HepG2 (cell line): ENCODE data around the gene RAB43. TPM values are rescaled to one million over a fixed set of nuclear protein-coding genes. Genes with fewer than 3 reads are reported as not detected.

Source experiments
- CREB1 ChIP-seq, 2 experiments: fragments of 450-650 bp in 1 of 2; IDR thresholded peaks; 2 replicates each; pipeline ENCODE4 v1.6.1; 2016 to 2017; ENCODE audit warnings: control low read depth in 1 of 2, mild to moderate bottlenecking in 1 of 2, missing compliant biosample characterization in 1 of 2, missing genetic modification characterization in 1 of 2
- GATAD2A ChIP-seq: IDR thresholded peaks from 2 replicates; pipeline ENCODE4 v1.6.1; 2016
- KDM5B ChIP-seq: sonication (generic); formaldehyde crosslinking; IDR thresholded peaks from 2 replicates; pipeline ENCODE4 v1.4.0; 2020; ENCODE audit warnings: missing genetic modification reagents, mild to moderate bottlenecking, borderline replicate concordance
- MEIS2 ChIP-seq: sonication (generic); formaldehyde crosslinking; IDR thresholded peaks from 2 replicates; pipeline ENCODE4 v1.9.0; 2021; ENCODE audit warnings: mild to moderate bottlenecking, missing genetic modification reagents
- RBFOX2 ChIP-seq: fragments of 200-400 bp; formaldehyde crosslinking; IDR thresholded peaks from 2 replicates; pipeline ENCODE4 v1.6.1; 2017; ENCODE audit warnings: low read depth, mild to moderate bottlenecking, low read length
- SKI ChIP-seq: fragments of 450-650 bp; IDR thresholded peaks from one replicate; pipeline ENCODE4 v1.6.1; 2018; ENCODE audit warnings: mild to moderate bottlenecking; ENCODE audit not compliant: partially characterized antibody
- SPEN ChIP-seq: sonication (generic); formaldehyde crosslinking; IDR thresholded peaks from 2 replicates; pipeline ENCODE4 v1.5.1; 2020; ENCODE audit warnings: low read depth, mild to moderate bottlenecking, missing genetic modification reagents
- SRSF1 ChIP-seq: fragments of 200-400 bp; formaldehyde crosslinking; optimal IDR thresholded peaks from 2 replicates; pipeline ENCODE3; 2017; ENCODE audit warnings: mild to moderate bottlenecking, low read depth, low read length, moderate library complexity
- ZBTB40 ChIP-seq, 2 experiments: fragments of 450-650 bp in 1 of 2; sonication (generic) in 1 of 2; formaldehyde crosslinking in 1 of 2; IDR thresholded peaks; 2 replicates each; pipeline versions ENCODE4 v1.6.1 to v1.8.0; 2016 to 2022; ENCODE audit warnings: antibody characterized with exemption in 1 of 2, mild to moderate bottlenecking in 1 of 2, missing genetic modification reagents in 1 of 2
- ZNF234 ChIP-seq: sonication (generic); formaldehyde crosslinking; conservative IDR thresholded peaks from 2 replicates; pipeline ENCODE4 v1.5.1; 2020; ENCODE audit warnings: mild to moderate bottlenecking, missing genetic modification reagents
- polyA plus RNA-seq, 8 experiments: library from polyadenylated mRNA; depleted of rRNA in 3 of 8; stranded (reverse) in 7 of 8; unstranded in 1 of 8; fragments of >200 nt; fragmentation: Illumina TruSeq in 4 of 8; extraction: Trizol in 4 of 8; gene quantifications; 2 replicates each; pipeline versions ENCODE4 v1.2.1 to v1.2.3, GENCODE V29; 2011 to 2016; ENCODE audit warnings: low read depth in 4 of 8, missing spikeins in 1 of 8, mixed read lengths in 1 of 8; ENCODE audit not compliant: insufficient read depth in 1 of 8
- total RNA-seq, 5 experiments: library from RNA; depleted of rRNA; stranded (reverse); fragments of >200 nt; fragmentation: Illumina TruSeq; extraction: Trizol; gene quantifications; 2 replicates each; pipeline ENCODE4 v1.2.3, GENCODE V29; 2016; ENCODE audit warnings: low read depth in 1 of 5
- TF ChIP-seq, protein P1 (sequence below): sonication (generic); formaldehyde crosslinking; IDR thresholded peaks from 2 replicates; pipeline ENCODE4 v1.9.0; 2021; ENCODE audit warnings: missing genetic modification reagents, mild to moderate bottlenecking, borderline replicate concordance
- TF ChIP-seq, protein P2 (sequence below): IDR thresholded peaks from 2 replicates; pipeline ENCODE4 v1.6.1; 2016; ENCODE audit warnings: mild to moderate bottlenecking
- TF ChIP-seq, protein P3 (sequence below): sonication (generic); formaldehyde crosslinking; IDR thresholded peaks from 2 replicates; pipeline ENCODE4 v1.4.0; 2020; ENCODE audit warnings: mild to moderate bottlenecking, low read depth, missing genetic modification reagents

RAB43 gene
- total and polyA plus RNA-seq, 2 of the 13 experiments (the other 11 are each of a cell fraction or from before 2014, with no cell fraction given) = 11.8 to 18.4 TPM

DNA sequence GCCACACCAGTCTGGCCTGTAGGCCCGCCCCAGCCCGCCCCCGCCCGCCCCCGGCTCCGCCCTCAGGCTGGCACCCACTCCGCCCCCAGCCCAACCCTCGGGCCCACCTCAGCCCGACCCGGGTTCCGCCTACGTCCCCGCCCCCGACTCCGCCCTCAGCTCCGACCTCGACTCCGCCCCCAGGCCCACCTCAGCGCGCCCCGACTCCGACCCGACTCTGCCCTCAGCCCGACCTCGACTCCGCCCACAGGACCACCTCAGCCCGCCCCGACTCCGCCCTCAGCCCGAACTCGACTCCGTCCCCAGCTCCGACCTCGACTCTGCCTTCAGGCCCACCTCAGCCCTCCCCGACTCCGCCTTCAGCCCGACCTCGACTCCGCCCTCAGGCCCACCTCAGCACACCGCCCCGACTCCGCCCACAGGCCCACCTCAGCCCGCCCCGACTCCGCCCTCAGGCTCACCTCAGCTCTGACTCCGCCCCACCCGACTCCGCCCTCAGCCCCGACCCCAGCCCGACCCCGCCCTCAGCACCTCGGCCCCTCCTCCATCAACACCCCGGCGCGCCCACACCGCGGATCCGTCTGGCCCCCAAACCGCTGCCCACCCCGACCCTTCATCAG is at the start of gene RAB43 (continued):
- TF ChIP-seq ZBTB40 (IDR thresholded peaks at IDR 0.05) = no peak
- TF ChIP-seq ZBTB40 (CRISPR knock-in tag; IDR thresholded peaks at IDR 0.05) = no peak
- TF ChIP-seq MEIS2 = no peak
- peak; percentile 30 for TF ChIP-seq SRSF1
- TF ChIP-seq, protein P1, sequence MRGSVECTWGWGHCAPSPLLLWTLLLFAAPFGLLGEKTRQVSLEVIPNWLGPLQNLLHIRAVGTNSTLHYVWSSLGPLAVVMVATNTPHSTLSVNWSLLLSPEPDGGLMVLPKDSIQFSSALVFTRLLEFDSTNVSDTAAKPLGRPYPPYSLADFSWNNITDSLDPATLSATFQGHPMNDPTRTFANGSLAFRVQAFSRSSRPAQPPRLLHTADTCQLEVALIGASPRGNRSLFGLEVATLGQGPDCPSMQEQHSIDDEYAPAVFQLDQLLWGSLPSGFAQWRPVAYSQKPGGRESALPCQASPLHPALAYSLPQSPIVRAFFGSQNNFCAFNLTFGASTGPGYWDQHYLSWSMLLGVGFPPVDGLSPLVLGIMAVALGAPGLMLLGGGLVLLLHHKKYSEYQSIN (CRISPR knock-in tag) = no peak
- 0 out of 2 replicates have a peak, but pooled peaks have one; percentile 35 for TF ChIP-seq RBFOX2
- TF ChIP-seq, protein P2, sequence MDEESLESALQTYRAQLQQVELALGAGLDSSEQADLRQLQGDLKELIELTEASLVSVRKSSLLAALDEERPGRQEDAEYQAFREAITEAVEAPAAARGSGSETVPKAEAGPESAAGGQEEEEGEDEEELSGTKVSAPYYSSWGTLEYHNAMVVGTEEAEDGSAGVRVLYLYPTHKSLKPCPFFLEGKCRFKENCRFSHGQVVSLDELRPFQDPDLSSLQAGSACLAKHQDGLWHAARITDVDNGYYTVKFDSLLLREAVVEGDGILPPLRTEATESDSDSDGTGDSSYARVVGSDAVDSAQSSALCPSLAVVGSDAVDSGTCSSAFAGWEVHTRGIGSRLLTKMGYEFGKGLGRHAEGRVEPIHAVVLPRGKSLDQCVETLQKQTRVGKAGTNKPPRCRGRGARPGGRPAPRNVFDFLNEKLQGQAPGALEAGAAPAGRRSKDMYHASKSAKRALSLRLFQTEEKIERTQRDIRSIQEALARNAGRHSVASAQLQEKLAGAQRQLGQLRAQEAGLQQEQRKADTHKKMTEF (CRISPR knock-in tag) = no peak
- no peak for TF ChIP-seq ZNF234 (CRISPR knock-in tag)
- no peak for TF ChIP-seq KDM5B
- TF ChIP-seq, protein P3, sequence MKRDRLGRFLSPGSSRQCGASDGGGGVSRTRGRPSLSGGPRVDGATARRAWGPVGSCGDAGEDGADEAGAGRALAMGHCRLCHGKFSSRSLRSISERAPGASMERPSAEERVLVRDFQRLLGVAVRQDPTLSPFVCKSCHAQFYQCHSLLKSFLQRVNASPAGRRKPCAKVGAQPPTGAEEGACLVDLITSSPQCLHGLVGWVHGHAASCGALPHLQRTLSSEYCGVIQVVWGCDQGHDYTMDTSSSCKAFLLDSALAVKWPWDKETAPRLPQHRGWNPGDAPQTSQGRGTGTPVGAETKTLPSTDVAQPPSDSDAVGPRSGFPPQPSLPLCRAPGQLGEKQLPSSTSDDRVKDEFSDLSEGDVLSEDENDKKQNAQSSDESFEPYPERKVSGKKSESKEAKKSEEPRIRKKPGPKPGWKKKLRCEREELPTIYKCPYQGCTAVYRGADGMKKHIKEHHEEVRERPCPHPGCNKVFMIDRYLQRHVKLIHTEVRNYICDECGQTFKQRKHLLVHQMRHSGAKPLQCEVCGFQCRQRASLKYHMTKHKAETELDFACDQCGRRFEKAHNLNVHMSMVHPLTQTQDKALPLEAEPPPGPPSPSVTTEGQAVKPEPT (CRISPR knock-in tag) = no peak
- no peak; the same call in 1 of the 2 replicates for TF ChIP-seq CREB1 (IDR thresholded peaks at IDR 0.05)
- no peak for TF ChIP-seq CREB1 (CRISPR knock-in tag; IDR thresholded peaks at IDR 0.05)
- no peak for TF ChIP-seq GATAD2A
- peak; percentile 33 for TF ChIP-seq SKI
- TF ChIP-seq SPEN = peak; percentile 49; the same call in 1 of the 2 replicates
